ENCODE data around the gene COL4A4. TPM values are rescaled to one million over a fixed set of nuclear protein-coding genes. Genes with fewer than 3 reads are reported as not detected.

COL4A4 gene
- total and polyA plus RNA-seq, 10 donors, result 2.0 to 8.4 (median 5.4) TPM

DNA sequence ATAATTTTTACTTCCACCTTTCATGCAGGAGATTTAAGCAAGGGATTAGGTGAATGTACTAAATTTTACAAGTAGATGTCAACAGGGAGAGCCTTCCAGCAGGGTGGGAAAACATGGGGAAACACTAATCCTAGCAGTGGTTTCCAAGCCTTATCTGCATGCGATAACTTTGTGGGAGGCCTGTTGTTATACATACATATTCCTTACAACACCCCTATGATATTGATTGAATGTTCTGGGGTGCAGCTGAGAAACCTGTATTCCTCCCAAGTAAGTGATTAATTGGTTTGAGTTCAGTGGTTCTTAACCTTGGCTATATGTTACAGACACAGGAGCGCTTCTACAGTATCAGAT lies 65.9 kb downstream of the COL4A4 start:
- no peak for DNase-seq
- H3K36me3 ChIP-seq, result peaks cover 0 to 7% (median 0%) of the 10 kb centered on the region in 6 donors
- no peak overlapping the region for H3K27ac ChIP-seq
- intact Hi-C loops (cut with DNase I; ENCODE audit: low total_unique reads), result no loop called here
- no peak for TF ChIP-seq POLR2A (IDR thresholded peaks at IDR 0.05)
- no peaks in the 10 kb centered on the region for H3K4me1 ChIP-seq
- H3K27me3 ChIP-seq (replicated peaks in 1 of 7), result no peaks in the 10 kb centered on the region
- 77 to 96% (median 88%) methylated on average over 2 of the region's 2 CpGs for WGBS, 5 donors
- no peak overlapping the region for H3K4me3 ChIP-seq
- H3K9me3 ChIP-seq, result peaks cover 0 to 13% (median 0%) of the 10 kb centered on the region in 8 donors

DNA sequence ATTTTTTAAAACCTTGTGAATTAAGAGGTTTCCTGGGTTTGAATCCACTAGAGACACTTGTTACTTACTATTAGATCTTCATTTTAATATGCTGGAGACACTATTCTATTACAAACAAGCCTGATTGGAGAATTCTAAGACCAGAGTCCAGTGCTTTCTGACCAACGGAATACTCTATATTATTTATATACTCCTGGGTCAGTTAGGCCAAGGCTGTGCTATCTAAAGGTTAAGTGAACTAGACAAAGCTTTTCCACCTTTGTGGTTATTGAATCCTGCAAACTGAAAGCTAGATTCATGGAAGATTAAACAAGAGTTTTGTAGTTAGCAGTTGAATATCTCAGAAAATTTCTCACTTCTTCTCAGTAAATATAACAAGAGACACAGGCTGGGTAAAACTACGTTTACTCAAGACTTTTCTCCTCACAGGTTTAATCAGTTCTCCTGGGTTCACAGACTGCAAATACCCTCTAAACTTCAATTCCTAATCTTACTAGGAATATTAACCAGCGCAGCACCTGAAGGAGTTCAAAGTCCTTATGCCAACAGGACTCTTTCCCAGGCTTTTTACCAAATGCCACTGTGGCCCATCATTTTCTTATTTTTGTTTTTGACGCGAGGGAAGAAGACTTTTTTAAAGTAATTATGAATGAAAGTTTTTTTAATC lies 66.4 kb downstream of the COL4A4 start:
- H3K4me3 ChIP-seq, result no peak overlapping the region
- TF ChIP-seq, protein P1, sequence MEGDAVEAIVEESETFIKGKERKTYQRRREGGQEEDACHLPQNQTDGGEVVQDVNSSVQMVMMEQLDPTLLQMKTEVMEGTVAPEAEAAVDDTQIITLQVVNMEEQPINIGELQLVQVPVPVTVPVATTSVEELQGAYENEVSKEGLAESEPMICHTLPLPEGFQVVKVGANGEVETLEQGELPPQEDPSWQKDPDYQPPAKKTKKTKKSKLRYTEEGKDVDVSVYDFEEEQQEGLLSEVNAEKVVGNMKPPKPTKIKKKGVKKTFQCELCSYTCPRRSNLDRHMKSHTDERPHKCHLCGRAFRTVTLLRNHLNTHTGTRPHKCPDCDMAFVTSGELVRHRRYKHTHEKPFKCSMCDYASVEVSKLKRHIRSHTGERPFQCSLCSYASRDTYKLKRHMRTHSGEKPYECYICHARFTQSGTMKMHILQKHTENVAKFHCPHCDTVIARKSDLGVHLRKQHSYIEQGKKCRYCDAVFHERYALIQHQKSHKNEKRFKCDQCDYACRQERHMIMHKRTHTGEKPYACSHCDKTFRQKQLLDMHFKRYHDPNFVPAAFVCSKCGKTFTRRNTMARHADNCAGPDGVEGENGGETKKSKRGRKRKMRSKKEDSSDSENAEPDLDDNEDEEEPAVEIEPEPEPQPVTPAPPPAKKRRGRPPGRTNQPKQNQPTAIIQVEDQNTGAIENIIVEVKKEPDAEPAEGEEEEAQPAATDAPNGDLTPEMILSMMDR (IDR thresholded peaks at IDR 0.05 in 8 of 11, conservative IDR thresholded peaks at IDR 0.05 in 3 of 11), result no peak
- TF ChIP-seq POLR2AphosphoS5 (IDR thresholded peaks at IDR 0.05) (no peak), POLR2A (IDR thresholded peaks at IDR 0.05) (no peak)
- whole genome bisulfite sequencing, 5 donors, result 84 to 91% (median 88%) methylated on average over 5 of the region's 5 CpGs
- no peak overlapping the region for H3K27ac ChIP-seq
- no peaks in the 10 kb centered on the region for H3K4me1 ChIP-seq
- intact Hi-C loops (cut with DNase I; ENCODE audit: low total_unique reads), result no loop called here
- H3K9me3 ChIP-seq, result peaks cover 0 to 13% (median 0%) of the 10 kb centered on the region in 8 donors
- no peak for DNase-seq
- H3K27me3 ChIP-seq (replicated peaks in 1 of 7), result no peaks in the 10 kb centered on the region
- H3K36me3 ChIP-seq, result peaks cover 0 to 7% (median 0%) of the 10 kb centered on the region in 6 donors

DNA sequence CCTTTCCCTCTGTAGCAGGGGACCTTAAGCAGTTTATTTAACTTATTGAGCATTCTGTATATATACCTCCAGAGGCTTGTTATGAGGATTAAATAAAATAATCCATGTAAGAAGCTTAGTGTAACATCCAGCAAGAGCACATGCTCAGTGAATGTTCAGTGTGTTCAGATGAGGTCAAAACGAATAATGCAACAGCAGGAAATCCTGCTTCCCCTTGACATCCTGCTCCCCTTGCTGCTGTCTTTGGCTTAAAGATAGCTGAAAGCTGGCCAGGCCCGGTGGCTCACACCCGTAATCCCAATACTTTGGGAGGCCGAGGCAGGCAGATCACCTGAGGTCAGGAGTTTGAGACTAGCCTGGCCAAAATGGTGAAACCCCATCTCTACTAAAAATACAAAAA lies 68.7 kb downstream of the COL4A4 start:
- intact Hi-C loops (cut with DNase I; ENCODE audit: low total_unique reads), result no loop called here
- H3K27me3 ChIP-seq (replicated peaks in 1 of 7), result no peaks in the 10 kb centered on the region
- H3K36me3 ChIP-seq, result peaks cover 0 to 7% (median 0%) of the 10 kb centered on the region in 6 donors
- no peak overlapping the region for H3K27ac ChIP-seq
- TF ChIP-seq POLR2AphosphoS5 (IDR thresholded peaks at IDR 0.05), result no peak
- no peak for TF ChIP-seq POLR2A (IDR thresholded peaks at IDR 0.05)
- TF ChIP-seq, protein P1 (IDR thresholded peaks at IDR 0.05 in 8 of 11, conservative IDR thresholded peaks at IDR 0.05 in 3 of 11), result no peak
- H3K4me1 ChIP-seq, result no peaks in the 10 kb centered on the region
- no peak for DNase-seq
- peaks cover 0 to 13% (median 0%) of the 10 kb centered on the region in 8 donors for H3K9me3 ChIP-seq
- no peak overlapping the region for H3K4me3 ChIP-seq
- 24 to 41% (median 28%) methylated on average over 3 to 4 of the region's 4 CpGs for WGBS, 5 donors

- WGBS, 5 donors, result 34 to 42% (median 39%) methylated on average over 1 of the region's 1 CpG
- Histone ChIP-seq H3K36me3 (peaks cover 0 to 31% (median 0%) of the 10 kb centered on the region in 6 donors), H3K27ac (no peak overlapping the region), H3K4me3 (no peak overlapping the region), H3K27me3 (replicated peaks in 1 of 7) (no peaks in the 10 kb centered on the region), H3K9me3 (no peaks in the 10 kb centered on the region), H3K4me1 (no peaks in the 10 kb centered on the region)
- no peak for DNase-seq
- TF ChIP-seq, protein P1 (IDR thresholded peaks at IDR 0.05 in 8 of 11, conservative IDR thresholded peaks at IDR 0.05 in 3 of 11), result no peak
- no peak for TF ChIP-seq POLR2A (IDR thresholded peaks at IDR 0.05)
- TF ChIP-seq POLR2AphosphoS5 (IDR thresholded peaks at IDR 0.05), result no peak
- intact Hi-C loops (cut with DNase I; ENCODE audit: low total_unique reads), result no loop called here
Observed at GRCh38 chr2:227082286-227082685, 81.7 kb downstream of the COL4A4 start.

All from spleen (tissue), 11 donors.